8988T (cell line): ENCODE data around the gene HDGFL2.

Experiments used
- DNase-seq: peaks from one replicate; pipeline ENCODE4 v3.0.0; 2011

Gene HDGFL2

DNA sequence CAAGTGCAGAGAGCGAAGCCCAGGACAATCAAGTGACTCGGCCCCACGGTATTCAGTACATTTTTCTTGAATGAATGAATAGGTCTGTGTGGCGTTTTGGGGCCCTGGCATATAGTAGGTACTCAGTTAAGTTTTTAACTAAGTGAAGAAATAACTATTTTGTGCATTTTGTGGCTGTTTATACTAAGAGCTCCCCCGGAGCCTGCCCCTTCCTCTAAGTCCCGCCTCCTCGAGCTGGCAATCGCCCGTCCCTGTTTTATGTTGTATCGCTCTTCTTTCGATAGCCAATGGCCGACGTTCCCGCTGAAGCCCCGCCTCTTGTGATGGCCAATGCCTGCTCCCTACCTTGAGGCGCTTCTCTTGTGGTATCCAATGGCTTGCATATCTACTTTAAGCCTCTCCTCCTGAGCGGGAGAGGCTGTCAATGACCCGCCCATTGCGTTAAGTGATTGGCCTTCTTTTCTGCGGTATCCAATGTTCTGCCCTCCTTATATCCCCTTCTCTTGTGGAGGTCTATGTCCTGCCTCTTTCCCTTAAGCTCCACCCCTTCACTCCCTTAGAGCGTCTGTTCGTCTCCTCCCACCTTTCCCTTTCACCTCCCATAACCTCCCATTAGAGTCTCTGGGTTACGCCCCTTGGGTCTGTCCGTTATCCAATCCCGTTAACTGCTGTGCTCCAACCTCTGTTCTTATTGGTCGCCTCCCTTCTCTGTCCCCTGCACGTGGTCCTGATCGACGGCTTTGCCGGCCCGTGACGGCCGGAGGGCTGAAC, 509 bp upstream of the HDGFL2 start:
- DNase-seq = peak; percentile 97

DNA sequence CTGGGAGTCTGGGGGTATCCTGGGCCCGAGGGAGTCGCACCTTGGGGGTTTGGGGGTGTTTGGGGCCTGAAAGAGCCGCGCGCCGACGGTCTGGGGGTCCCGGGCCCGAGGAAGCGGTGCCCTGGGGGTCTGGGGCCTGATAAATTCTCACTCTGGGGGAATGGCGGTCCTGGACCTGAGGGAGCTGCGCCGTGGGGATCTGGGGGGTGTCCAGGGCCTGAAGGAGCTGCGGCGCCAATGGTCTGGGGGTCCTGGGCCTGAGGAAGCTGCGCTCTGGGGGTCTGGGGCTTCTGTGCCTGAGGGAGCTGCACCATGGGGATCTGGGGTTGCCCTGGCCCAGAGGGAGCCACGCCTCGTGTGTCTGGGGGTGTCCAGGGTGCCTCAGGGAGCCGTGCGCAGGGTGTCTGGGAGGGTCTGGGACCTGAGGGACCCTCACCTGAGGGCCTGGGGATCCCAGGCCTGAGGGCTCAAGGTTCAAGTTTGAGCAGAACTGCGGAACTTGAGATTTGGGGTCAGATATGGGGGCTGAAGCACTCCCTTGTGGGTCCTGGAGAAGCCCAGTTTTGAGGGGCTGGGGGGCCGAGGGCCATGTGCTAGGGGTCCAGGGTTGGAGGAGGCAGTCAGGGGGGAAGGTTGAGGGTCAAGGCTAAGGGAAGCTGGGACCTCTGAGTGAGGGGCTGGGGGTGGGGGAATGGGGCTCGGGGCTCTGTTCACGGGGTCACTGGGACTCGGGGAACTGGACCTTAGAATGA, 1.1 kb downstream of the HDGFL2 start:
- no peak for DNase-seq

DNA sequence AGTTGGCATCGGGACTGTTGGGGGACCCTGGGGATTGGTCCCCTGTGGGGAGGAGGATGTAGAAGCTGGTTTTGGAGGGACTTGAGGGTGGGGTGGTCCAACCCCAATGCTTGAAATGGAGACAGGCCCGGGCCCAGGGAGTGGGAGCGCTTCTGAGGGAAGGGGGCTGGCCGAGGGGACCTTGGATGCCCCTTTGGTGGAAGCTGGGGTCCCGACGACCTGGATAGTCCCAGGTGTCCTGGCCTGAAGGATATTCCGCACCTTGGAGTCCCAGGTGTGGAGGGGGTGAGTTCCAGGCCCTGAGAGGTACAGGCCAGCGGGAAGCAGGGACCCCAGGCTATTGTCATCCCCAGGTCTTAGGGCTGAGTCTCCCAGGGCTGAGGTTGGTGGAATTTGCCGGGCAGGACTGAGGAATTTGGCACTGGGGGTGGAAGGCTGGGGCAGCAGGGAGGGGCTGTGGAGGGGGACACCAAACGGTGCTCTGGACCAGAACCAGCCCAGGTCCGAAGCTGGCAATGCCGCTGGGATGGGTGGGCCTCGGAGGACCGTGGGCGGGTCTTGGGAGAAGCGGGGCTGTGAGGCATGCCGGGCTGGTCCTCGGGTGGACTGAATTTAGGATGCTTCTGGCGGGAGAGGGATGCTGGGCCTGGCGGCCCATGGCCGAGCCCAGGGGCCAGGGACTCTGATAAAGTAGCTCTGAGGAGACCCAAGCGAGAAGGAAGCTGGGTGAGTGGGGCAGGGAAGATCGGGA, 1.8 kb downstream of the HDGFL2 start:
- peak; percentile 16 for DNase-seq

DNA sequence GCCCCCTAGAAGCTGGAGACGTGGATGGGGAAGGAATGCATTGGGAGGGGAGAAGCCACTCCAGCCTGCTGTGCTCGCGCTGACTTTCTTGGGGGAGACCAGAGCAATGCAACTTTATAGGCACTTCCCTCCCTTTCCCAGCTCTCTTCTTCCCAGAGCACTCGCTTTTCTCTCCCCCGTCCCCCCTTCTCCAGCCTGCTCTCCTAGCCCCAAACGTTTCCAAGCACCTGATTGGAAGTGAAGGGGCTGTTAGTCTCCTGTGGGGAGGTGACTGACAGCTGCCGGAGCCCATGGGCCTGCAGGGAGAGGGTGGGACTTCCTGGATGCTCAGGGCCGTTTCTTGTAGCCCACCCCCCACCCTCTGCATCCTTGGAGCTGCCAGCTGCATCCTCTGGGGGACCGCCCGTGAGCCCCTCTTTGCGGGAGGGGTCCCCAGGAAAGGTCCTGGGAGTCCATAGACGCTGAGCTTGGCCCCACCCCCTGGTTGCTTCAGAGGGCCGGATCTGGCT, 2.5 kb downstream of the HDGFL2 start:
- DNase-seq = peak; percentile 79

DNA sequence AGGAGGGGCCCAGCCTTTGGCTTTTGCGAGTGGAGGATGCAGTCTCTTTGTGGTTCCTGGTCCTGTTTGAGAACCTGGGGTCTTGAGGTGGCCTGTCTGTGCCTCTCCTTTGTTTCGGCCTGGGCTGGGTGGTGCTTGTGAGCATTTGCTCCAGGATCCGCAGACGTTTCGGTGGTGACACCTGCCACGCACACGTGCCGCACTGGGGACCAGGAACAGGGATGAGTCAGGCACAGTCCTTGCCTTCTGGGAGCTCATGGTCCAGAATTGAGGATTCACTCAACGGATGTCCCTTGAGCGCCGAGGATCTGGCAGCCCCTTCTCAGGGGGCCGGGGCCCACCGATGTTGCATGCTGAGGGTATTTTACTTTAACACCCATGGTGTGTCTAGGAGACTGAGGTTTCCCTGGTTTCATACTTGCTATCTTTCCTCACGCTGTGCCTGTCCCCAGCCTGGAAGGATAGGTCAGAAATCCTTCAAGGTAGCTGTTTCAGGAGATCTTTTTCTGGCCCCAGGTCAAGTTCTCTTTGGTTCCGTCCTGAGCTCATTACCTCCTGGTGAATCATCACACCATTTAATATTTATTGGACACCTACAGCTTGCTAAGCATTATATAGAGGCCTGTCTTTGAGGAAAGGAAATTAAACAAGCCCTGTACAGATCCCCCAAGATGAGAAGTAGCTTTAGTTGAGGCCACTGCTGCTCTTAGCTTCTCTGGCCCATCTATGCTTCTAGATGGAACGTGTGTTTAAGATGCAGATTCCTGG, 5.1 kb downstream of the HDGFL2 start:
- no peak for DNase-seq

DNA sequence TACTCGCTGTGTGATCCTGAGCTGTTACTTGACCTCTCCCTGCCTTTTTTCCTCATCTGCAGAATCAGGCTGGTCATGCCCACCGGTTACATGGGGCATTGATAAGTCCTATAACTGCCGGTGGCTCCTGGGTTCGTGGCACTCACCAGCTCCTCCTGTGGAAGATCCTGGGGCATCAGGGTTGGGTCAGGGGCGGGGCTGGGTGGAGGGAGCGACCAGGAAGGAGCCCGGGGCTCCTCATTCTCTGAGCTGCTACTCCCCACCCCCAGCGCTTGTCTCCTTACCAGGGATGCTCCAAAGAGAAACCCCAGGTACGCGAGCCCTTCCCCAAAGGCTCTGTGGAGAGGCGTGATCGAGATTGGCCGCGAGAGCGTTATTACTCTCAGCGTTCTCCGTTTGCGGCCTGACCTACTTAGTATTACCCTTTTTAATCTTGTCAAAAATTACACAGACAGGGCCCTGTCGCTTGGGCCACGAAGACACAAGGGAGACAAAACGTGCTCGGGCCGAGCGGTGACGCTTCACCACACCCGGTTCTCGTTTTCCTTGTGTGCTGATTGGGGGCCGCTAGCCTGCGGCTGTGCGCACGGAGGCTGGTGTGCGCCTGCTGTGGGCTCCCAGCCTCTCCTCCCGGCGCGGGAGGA, 10.7 kb downstream of the HDGFL2 start:
- no peak for DNase-seq

DNA sequence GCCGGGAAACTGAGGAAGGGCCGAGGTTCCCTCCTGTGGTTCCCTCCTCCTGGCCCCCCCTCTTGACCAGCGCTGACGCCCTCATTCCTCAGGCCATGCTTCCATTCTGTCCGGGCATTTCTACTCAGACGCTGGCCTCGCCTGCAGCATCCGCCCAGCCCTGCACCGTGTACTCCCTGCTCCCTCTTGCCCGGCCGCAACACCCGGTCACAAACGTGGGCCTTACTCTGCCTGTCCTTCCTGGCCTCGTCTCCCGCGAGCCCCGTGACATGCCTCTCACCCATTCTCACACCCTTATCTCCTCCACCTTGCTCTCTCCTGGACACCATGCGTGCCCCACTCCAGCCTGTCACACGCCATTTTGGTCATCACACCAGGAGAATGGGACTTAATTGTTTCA, 11.3 kb downstream of the HDGFL2 start:
- no peak for DNase-seq

DNA sequence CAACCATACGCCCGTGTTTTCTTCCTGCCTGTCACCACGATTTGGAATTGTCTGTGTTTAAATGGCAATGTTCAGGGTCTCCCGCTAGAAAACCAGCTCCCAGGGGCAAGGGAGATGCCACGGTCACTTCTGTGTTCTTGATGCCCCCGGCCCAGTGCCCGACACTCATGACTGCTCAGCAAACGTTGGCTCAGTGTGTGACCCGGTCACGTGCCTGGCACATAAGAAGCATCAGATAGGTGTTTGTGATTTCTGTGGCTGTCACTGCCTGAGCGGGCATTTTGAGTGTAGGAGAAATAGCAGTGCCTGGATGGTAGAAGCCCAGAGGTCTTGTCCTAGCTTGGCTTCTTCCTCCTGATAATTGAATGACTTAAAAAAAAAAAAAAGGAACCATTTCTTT, 15.5 kb downstream of the HDGFL2 start:
- DNase-seq = no peak

DNA sequence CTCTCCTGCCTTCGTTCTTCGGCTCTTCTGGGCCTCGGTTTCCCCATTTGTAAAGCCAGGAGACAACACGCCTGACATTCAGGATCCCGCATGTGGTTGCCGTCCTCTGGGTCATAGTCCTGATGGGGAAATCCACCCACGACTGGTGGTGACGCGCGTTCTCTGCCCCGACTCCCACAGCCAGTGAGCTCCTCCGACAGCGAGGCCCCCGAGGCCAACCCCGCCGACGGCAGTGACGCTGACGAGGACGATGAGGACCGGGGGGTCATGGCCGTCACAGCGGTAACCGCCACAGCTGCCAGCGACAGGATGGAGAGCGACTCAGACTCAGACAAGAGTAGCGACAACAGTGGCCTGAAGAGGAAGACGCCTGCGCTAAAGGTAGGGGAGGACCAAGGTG, 16.4 kb downstream of the HDGFL2 start:
- DNase-seq = no peak

DNA sequence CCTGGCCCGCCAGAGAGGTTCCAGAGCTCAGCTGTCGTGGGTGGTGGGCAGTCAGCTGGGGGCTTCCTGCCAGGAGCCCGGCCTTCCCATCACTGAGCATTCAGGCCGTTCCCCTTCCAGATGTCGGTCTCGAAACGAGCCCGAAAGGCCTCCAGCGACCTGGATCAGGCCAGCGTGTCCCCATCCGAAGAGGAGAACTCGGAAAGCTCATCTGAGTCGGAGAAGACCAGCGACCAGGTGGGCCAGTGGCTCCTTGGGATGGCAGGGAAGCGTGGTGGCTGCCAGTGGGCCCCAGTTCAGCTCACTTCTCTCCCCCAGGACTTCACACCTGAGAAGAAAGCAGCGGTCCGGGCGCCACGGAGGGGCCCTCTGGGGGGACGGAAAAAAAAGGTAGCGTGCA, 19.3 kb downstream of the HDGFL2 start:
- no peak for DNase-seq

DNA sequence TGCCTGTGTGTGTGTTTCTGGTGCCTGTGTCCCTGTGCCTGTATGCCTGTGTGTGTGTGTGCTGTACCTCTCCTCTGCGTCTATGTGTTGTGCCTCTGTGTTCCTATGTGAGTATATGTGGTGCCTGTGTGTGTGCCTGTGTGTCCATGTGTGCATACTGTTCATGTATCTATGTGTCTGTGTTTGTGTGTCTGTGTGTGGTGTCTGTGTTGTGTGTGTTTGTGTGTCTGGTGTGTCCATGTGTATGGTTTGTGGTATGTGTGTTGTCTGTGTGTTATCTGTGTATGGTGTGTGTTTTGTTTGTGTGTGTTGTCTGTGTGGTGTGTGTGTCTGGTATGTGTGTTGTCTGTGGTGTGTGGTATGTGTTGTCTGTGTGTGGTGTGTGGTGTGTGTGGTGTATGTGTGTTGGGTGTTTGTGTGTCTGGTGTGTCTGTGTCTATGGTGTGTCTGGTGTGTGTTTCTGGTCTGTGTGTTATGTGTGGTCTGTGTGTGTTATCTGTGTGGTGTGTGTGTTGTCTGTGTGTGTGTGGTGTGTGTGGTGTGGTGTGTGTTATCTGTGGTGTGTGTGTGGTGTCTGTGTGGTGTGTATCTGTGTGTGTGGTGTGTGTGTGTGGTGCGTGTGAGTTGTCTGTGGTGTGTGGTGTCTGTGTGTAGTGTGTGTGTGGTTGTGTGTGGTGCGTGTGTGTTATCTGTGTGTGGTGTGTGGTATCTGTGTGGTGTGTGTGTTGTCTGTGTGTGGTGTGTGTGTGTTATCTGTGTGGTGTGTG, 20.4 kb downstream of the HDGFL2 start:
- DNase-seq = no peak

DNA sequence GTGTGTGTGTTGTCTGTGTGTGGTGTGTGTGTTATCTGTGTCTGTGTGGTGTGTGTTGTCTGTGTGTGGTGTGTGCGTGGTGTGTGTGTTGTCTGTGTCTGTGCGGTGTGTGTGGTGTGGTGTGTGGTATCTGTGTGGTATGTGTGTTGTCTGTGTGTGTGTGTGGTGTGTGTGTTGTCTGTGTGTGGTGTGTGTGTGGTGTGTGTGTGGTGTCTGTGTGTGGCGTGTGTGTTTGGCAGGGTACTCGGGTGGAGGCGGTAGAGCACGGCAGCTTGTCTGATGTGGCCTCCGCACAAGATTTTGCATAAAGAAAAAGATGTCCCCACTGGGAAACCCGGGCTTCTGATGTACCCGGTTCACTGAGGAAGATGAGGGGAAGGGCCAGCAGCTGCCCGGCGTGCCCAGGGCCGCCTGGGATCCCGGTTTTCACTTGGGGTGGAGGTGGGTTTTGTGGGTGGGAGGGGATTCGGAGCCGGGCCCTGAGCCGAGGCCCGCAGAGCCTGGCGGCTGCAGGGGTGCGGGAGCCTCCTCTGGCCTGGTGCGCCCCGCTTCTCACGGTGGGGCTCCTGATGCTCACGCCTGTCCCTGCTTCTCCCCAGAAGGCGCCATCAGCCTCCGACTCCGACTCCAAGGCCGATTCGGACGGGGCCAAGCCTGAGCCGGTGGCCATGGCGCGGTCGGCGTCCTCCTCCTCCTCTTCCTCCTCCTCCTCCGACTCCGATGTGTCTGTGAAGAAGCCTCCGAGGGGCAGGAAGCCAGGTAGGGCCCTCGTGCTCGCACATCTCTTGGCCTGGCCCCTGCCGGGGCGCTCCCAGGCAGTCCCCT, 21.2 kb downstream of the HDGFL2 start:
- no peak for DNase-seq

DNA sequence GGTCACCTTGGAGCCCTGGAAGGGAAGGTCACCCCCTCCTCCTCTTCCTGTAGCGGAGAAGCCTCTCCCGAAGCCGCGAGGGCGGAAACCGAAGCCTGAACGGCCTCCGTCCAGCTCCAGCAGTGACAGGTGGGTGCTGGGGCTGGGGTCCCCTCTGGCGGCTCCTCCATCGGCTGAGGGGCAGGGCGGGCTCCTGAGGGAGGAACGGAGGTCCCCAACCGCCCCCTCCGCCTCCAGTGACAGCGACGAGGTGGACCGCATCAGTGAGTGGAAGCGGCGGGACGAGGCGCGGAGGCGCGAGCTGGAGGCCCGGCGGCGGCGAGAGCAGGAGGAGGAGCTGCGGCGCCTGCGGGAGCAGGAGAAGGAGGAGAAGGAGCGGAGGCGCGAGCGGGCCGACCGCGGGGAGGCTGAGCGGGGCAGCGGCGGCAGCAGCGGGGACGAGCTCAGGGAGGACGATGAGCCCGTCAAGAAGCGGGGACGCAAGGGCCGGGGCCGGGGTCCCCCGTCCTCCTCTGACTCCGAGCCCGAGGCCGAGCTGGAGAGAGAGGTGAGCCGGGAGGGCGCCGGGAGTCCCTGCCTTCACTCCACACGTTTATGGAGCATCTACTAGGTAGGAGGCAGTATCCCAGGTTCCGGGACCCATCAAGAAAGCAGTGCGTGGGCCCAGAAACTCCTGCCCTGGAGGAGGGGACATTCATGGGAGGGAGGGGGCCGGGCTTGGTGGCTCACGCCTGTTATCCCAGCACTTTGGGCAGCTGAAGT, 22.0 kb downstream of the HDGFL2 start:
- DNase-seq = no peak

DNA sequence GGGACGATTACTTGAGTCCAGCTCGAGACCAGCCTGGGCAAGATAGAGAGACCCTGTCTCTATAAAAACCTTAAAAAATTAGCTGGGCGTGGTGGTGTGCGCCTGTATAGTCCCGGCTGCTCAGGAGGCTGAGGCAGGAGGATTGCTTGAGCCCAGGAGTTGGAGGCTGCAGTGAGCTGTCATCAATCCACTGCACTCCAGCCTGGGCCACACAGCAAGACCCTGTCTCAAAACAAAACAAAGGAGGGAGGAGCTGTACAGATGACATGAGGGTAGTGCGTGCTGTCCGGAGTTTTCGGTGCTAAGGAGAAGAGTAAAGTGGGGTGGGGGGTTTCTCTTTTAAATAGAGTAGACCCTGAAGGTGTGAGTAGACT, 22.6 kb downstream of the HDGFL2 start:
- DNase-seq = no peak

DNA sequence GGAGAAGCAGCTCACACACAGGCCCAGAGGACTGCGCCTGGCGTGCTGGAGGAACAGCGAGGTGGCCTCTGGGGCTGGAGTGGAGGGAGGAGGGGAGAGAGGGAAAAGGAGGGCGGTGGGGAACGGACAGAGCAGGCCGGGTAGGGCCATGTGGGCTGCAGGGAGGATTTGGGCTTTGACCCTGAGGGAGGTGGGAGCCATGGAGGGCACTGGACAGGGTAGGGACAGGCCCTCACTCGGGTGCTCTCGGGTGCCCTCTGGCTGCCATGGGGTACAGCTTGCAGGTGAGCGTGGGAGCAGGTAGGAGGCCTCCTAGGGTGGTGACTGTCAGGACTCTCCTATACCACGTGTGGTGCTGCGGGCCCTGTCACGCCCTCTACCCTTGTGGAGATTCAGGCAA, 23.4 kb downstream of the HDGFL2 start:
- DNase-seq = peak; percentile 84

DNA sequence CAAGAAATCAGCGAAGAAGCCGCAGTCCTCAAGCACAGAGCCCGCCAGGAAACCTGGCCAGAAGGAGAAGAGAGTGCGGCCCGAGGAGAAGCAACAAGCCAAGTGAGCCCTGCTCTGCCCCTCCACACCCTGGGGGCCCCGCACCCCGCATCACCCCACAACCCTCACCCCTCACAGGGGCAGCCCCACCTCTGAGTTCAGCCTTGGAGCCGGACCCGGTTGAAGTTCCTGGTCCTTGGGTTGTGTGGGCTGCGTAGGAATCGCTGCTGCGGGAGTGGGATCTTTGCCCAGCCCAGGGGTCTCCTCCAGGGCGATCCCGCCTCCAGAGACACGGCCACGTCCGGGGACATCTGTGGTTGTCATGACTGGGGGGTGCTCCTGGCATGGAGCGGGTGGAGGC, 24.2 kb downstream of the HDGFL2 start:
- no peak for DNase-seq

DNA sequence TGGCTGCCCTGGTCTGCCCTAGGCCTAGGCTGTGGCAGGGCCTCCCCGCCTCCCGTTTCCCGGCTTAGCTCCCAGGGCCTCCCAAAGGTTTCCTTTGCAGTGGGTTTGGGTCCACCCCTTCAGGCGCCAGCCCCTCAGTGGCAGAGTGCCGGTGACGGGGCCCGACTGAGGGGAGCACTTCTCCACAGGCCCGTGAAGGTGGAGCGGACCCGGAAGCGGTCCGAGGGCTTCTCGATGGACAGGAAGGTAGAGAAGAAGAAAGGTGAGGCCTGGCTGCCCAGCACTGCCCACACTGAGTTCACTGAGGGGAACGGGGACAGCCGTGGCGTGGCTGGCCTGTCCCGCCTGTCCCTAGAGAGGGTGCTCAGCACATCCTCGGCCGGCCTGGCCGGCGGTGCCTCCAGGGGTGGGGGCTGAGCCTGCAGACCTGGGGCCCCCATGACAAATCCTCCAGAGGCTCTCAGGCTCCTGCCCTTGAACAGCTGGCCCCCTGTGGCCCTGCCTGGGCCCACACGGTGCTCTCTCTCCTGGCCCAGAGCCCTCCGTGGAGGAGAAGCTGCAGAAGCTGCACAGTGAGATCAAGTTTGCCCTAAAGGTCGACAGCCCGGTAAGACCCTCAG, 25.8 kb downstream of the HDGFL2 start:
- DNase-seq = no peak

DNA sequence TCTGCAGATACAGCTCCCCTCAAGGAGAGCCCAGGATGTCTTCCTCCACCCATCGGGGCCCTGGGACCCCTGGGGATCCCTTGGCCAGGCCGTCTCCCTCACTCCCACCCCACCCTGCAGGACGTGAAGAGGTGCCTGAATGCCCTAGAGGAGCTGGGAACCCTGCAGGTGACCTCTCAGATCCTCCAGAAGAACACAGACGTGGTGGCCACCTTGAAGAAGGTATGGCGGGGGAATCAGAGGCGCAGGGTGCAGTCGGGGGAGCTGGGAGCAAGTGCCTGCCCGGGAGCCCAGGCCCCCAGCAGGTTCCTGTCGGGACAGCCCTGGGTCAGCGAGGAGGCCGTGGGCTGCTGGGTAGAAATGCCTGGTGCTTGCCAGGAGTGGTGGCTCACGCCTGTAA, 26.6 kb downstream of the HDGFL2 start:
- no peak for DNase-seq

DNA sequence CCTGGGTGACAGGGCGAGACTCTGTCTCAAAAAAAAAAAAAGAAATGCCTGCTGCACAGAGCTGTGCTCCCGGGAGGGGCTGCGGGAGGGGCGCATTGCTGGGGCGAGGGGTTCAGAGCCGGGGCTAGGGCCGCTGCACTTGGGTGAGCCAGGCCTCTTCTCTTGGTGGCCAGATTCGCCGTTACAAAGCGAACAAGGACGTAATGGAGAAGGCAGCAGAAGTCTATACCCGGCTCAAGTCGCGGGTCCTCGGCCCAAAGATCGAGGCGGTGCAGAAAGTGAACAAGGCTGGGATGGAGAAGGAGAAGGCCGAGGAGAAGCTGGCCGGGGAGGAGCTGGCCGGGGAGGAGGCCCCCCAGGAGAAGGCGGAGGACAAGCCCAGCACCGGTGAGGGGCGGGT, 27.2 kb downstream of the HDGFL2 start:
- no peak for DNase-seq
